GM23248 (cell line): ENCODE measurements around the gene ESYT3. TPM values are rescaled to one million over a fixed set of nuclear protein-coding genes. Genes with fewer than 3 reads are reported as not detected.
"Not testable (repeated sequence)": the region's sequence is repeated elsewhere in the genome, so short reads cannot be mapped to it uniquely, and the experiment has no call there.

ENCODE experiments used
- DNase-seq: peaks from one replicate; pipeline ENCODE4 v3.0.0-alpha.2; 2015
- H2AFZ ChIP-seq: fragments of 200-600 bp; sonication (generic); 2 replicates; pipeline ENCODE4 v1.6.1; 2016; ENCODE audit warnings: antibody characterized with exemption
- H3F3A ChIP-seq: fragments of 200-600 bp; sonication (generic); 2 replicates; pipeline ENCODE4 v1.6.1; 2016; ENCODE audit warnings: mild to moderate bottlenecking, antibody characterized with exemption, mixed run types; ENCODE audit not compliant: insufficient read depth
- H3K27ac ChIP-seq: fragments of 200-600 bp; sonication (generic); 2 replicates; pipeline ENCODE4 v1.5.1; 2016; ENCODE audit warnings: mild to moderate bottlenecking
- H3K27me3 ChIP-seq: fragments of 200-600 bp; sonication (generic); replicated peaks from 2 replicates; pipeline ENCODE4 v1.6.1; 2016; ENCODE audit warnings: mild to moderate bottlenecking; ENCODE audit not compliant: insufficient read depth
- H3K36me3 ChIP-seq: fragments of 200-600 bp; sonication (generic); 2 replicates; pipeline ENCODE4 v1.6.1; 2016; ENCODE audit warnings: low read depth, mild to moderate bottlenecking
- H3K4me1 ChIP-seq: fragments of 200-600 bp; sonication (generic); 2 replicates; pipeline ENCODE4 v1.6.1; 2016; ENCODE audit warnings: mild to moderate bottlenecking; ENCODE audit not compliant: insufficient read depth
- H3K4me2 ChIP-seq: fragments of 200-600 bp; sonication (generic); one replicate; pipeline ENCODE4 v1.6.1; 2016; ENCODE audit warnings: mild to moderate bottlenecking; ENCODE audit not compliant: unreplicated experiment
- H3K4me3 ChIP-seq: fragments of 200-600 bp; sonication (generic); 2 replicates; pipeline ENCODE4 v1.5.1; 2016; ENCODE audit warnings: mild to moderate bottlenecking
- H3K79me2 ChIP-seq: fragments of 200-600 bp; sonication (generic); 2 replicates; pipeline ENCODE4 v1.6.1; 2016; ENCODE audit warnings: mild to moderate bottlenecking; ENCODE audit not compliant: insufficient read depth
- H3K9ac ChIP-seq: fragments of 200-600 bp; sonication (generic); 2 replicates; pipeline ENCODE4 v1.6.1; 2016; ENCODE audit warnings: mild to moderate bottlenecking
- H3K9me2 ChIP-seq: fragments of 200-600 bp; sonication (generic); 2 replicates; pipeline ENCODE4 v1.6.1; 2016; ENCODE audit warnings: mixed run types, mild to moderate bottlenecking, moderate library complexity; ENCODE audit not compliant: insufficient read depth
- H3K9me3 ChIP-seq: fragments of 200-600 bp; sonication (generic); one replicate; pipeline ENCODE4 v1.6.1; 2017; ENCODE audit warnings: low read depth
- H4K20me1 ChIP-seq: fragments of 200-600 bp; sonication (generic); 2 replicates; pipeline ENCODE4 v1.6.0; 2016; ENCODE audit not compliant: insufficient read depth
- EZH2 ChIP-seq: fragments of 200-600 bp; sonication (generic); IDR thresholded peaks from 2 replicates; pipeline ENCODE4 v1.6.1; 2018; ENCODE audit warnings: antibody characterized with exemption, mild to moderate bottlenecking; ENCODE audit not compliant: insufficient read depth, poor library complexity, severe bottlenecking
- EZH2phosphoT487 ChIP-seq: fragments of 200-600 bp; sonication (generic); IDR thresholded peaks from 2 replicates; pipeline ENCODE4 v1.6.1; 2018; ENCODE audit warnings: antibody characterized with exemption, moderate library complexity, mild to moderate bottlenecking, low read depth; ENCODE audit not compliant: insufficient read depth
- WGBS, 2 experiments: methylation state at CpG; one replicate each; pipeline ENCODE4 v1.1.6; 2015 to 2017; ENCODE audit warnings: low lambda C conversion rate in 2 of 2, low coverage in 1 of 2; ENCODE audit errors: missing lambda C conversion rate in 2 of 2; 5-methylcytosine and 5-hydroxymethylcytosine counted together
- in situ Hi-C: fragments of 300-500 bp; cut with MboI; formaldehyde crosslinking; loops from 2 replicates; pipeline ENCODE4 v1.15.0; 2020
- polyA plus RNA-seq: library from polyadenylated mRNA; unstranded; fragments of >200 nt; fragmentation: Nextera tagmentation; extraction: Ambion mirVana; gene quantifications from 2 replicates; pipeline ENCODE4 v1.2.1, GENCODE V29; 2016
- total RNA-seq: library from RNA; depleted of rRNA; stranded (reverse); fragments of >200 nt; shearing (Covaris generic); gene quantifications from 2 replicates; pipeline ENCODE4 v1.2.3, GENCODE V29; 2014

The ESYT3 gene
- total and polyA plus RNA-seq, 2 experiments from 2014 or later: 0.48 to 1.3 TPM

GRCh38 chr3:138474163-138474562 lies 39.7 kb downstream of the ESYT3 start:
- Histone ChIP-seq H3K9me3 (no peaks in the 10 kb centered on the region), H3K36me3 (no peaks in the 10 kb centered on the region), H3F3A (no peaks in the 10 kb centered on the region), H3K79me2 (no peaks in the 10 kb centered on the region), H3K4me3 (no peak overlapping the region), H3K4me2 (no peak overlapping the region), H3K27me3 (no peaks in the 10 kb centered on the region), H4K20me1 (no peaks in the 10 kb centered on the region), H2AFZ (no peak overlapping the region), H3K4me1 (no peaks in the 10 kb centered on the region), H3K27ac (no peak overlapping the region), H3K9ac (no peak overlapping the region), H3K9me2 (no peaks in the 10 kb centered on the region)
- TF ChIP-seq EZH2phosphoT487: no peak
- no peak for TF ChIP-seq EZH2
- WGBS, 2 experiments: 93 to 94% methylated on average over 6 of the region's 6 CpGs
- in situ Hi-C loops: loop anchor here (25.0 kb wide), 1 partner anchor 438 kb away; no protein-coding TSS in a partner anchor
- no peak for DNase-seq

GRCh38 chr3:138476526-138476925 lies 42.1 kb downstream of the ESYT3 start:
- Histone ChIP-seq H3K9ac (no peak overlapping the region), H3K79me2 (no peaks in the 10 kb centered on the region), H3K4me1 (no peaks in the 10 kb centered on the region), H3K9me2 (no peaks in the 10 kb centered on the region), H3K27ac (no peak overlapping the region), H3K4me2 (no peak overlapping the region), H3F3A (no peaks in the 10 kb centered on the region), H3K27me3 (no peaks in the 10 kb centered on the region), H3K9me3 (no peaks in the 10 kb centered on the region), H3K4me3 (no peak overlapping the region), H4K20me1 (no peaks in the 10 kb centered on the region), H3K36me3 (no peaks in the 10 kb centered on the region), H2AFZ (no peak overlapping the region)
- DNase-seq: no peak
- in situ Hi-C loops: no loop called here
- 88 to 98% methylated on average over 2 of the region's 2 CpGs for WGBS, 2 experiments
- TF ChIP-seq EZH2phosphoT487 (no peak), EZH2 (no peak)

- Histone ChIP-seq H4K20me1 (no peaks in the 10 kb centered on the region), H3K79me2 (no peaks in the 10 kb centered on the region), H3K9me3 (no peaks in the 10 kb centered on the region), H3K4me3 (no peak overlapping the region), H3K27me3 (no peaks in the 10 kb centered on the region), H3F3A (no peaks in the 10 kb centered on the region), H3K4me2 (no peak overlapping the region), H3K27ac (no peak overlapping the region), H3K9ac (no peak overlapping the region), H3K4me1 (no peaks in the 10 kb centered on the region), H3K36me3 (no peaks in the 10 kb centered on the region), H3K9me2 (no peaks in the 10 kb centered on the region), H2AFZ (no peak overlapping the region)
- TF ChIP-seq EZH2 (no peak), EZH2phosphoT487 (no peak)
- no peak for DNase-seq
- in situ Hi-C loops: no loop called here
These were observed 42.7 kb downstream of the ESYT3 start for GRCh38 chr3:138477120-138477519.

DNA sequence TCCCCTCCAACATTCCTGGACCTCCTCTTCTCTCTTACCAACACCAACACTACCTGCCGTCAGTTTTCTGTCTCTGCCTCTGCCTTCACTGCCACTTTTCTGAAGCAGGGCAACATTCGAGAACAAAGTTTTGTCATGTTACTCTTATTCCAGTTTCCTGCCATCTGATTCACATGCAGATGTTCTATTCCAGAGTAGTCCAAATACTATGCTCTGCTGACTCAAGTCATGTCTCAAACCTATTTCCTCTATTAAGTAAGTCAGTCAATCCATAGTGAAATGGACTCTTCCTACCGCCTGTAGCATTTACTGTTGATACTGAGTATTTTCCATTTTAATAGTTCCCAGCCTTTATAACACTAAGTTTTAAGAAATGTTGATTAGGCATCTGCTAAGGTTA lies 43.4 kb downstream of the ESYT3 start:
- Histone ChIP-seq H2AFZ (no peak overlapping the region), H3F3A (no peaks in the 10 kb centered on the region), H3K9me3 (no peaks in the 10 kb centered on the region), H3K4me1 (no peaks in the 10 kb centered on the region), H3K79me2 (no peaks in the 10 kb centered on the region), H3K27me3 (no peaks in the 10 kb centered on the region), H3K4me3 (no peak overlapping the region), H4K20me1 (no peaks in the 10 kb centered on the region), H3K27ac (no peak overlapping the region), H3K4me2 (no peak overlapping the region), H3K9ac (no peak overlapping the region), H3K9me2 (no peaks in the 10 kb centered on the region), H3K36me3 (no peaks in the 10 kb centered on the region)
- TF ChIP-seq EZH2phosphoT487 (no peak), EZH2 (no peak)
- 68 to 74% methylated on average over 3 of the region's 3 CpGs for WGBS, 2 experiments
- DNase-seq: no peak
- in situ Hi-C loops: no loop called here

DNA sequence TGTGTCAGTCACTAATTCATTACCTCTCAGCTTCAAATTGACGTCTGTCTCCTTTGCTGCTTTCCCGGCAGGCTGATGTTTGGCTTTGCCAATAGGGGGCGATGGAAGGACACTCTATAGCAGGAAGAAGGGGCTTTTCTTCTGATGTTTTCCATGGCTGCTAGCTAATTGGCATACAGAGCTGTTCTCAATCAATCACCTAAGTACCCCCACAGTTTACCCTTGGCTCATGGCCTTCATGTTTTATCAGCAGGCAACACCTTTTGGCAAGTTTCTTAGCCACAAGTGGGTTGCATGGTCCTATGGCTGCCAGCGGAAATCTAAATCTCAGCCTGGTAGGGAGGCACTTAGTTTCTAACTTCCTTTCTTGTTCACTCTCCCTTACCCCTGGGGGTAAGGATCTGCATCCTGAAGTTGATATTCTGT lies 45.0 kb downstream of the ESYT3 start:
- H3K27ac ChIP-seq: no peak overlapping the region
- DNase-seq: peak; percentile 57
- WGBS, 2 experiments: 48 to 59% methylated on average over 4 of the region's 4 CpGs
- no peaks in the 10 kb centered on the region for H3K36me3 ChIP-seq
- no peaks in the 10 kb centered on the region for H3K79me2 ChIP-seq
- H3K27me3 ChIP-seq: no peaks in the 10 kb centered on the region
- TF ChIP-seq EZH2: no peak
- no peak for TF ChIP-seq EZH2phosphoT487
- no peak overlapping the region for H3K9ac ChIP-seq
- H3K4me1 ChIP-seq: no peaks in the 10 kb centered on the region
- H3K4me2 ChIP-seq: no peak overlapping the region
- no peak overlapping the region for H2AFZ ChIP-seq
- no peaks in the 10 kb centered on the region for H3F3A ChIP-seq
- no peaks in the 10 kb centered on the region for H3K9me3 ChIP-seq
- H3K4me3 ChIP-seq: no peak overlapping the region
- H4K20me1 ChIP-seq: no peaks in the 10 kb centered on the region
- H3K9me2 ChIP-seq: no peaks in the 10 kb centered on the region
- in situ Hi-C loops: no loop called here

DNA sequence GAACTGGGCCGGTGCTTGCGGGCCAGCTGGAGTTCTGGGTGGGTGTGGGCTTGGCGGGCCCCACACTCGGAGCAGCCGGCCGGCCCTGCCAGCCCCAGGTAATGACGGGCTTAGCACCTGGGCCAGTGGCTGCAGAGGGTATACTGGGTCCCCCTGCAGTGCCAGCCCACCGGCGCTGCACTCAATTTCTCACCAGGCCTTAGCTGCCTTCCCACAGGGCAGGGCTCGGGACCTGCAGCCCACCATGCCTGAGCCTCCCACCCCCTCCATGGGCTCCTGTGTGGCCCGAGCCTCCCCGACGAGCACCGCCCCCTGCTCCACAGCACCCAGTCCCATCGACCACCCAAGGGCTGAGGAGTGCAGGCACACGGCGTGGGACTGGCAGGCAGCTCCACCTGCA lies 50.3 kb downstream of the ESYT3 start:
- H3K4me3 ChIP-seq, H3K4me1 ChIP-seq, in situ Hi-C loops, H3K9me3 ChIP-seq, H3K9ac ChIP-seq, DNase-seq, H3K4me2 ChIP-seq, H3K36me3 ChIP-seq, H4K20me1 ChIP-seq, H3F3A ChIP-seq, H2AFZ ChIP-seq, H3K79me2 ChIP-seq, H3K27me3 ChIP-seq, H3K9me2 ChIP-seq, H3K27ac ChIP-seq: not testable (repeated sequence)
- WGBS, 2 experiments: 94 to 98% methylated on average over 9 to 11 of the region's 17 CpGs

DNA sequence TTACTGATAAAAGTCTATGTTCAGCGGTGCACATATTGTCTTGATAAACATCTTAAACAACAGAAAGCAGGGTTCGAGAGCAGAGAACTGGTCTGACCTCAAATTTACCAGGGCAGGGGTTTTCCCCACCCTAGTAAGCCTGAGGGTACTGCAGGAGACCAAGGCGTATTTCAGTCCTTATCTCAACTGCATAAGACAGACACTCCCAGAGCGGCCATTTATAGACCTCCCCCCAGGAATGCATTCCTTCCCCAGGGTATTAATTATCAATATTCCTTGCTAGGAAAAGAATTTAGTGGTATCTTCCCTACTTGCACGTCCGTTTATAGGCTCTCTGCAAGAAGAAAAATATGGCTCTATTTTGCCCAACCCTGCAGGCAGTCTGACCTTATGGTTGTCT lies 52.2 kb downstream of the ESYT3 start:
- H3K9ac ChIP-seq, H3F3A ChIP-seq, H3K4me1 ChIP-seq, H3K4me2 ChIP-seq, H3K4me3 ChIP-seq, H3K79me2 ChIP-seq, DNase-seq, H4K20me1 ChIP-seq, H3K36me3 ChIP-seq, H3K9me3 ChIP-seq, H3K27ac ChIP-seq, H3K9me2 ChIP-seq, H3K27me3 ChIP-seq, H2AFZ ChIP-seq, in situ Hi-C loops: not testable (repeated sequence)
- 85 to 89% methylated on average over 6 of the region's 6 CpGs for WGBS, 2 experiments
